ENCODE results near the gene RPRD2. TPM values are rescaled to one million over a fixed set of nuclear protein-coding genes. Genes with fewer than 3 reads are reported as not detected.

RPRD2 gene
- total and polyA plus RNA-seq, 9 of the 15 experiments (the other 6 are each of a cell fraction or from before 2014, with no cell fraction given) = 1.5 to 21.6 (median 7.7) TPM

GRCh38 chr1:150352866-150353265, 11.1 kb upstream of the RPRD2 start:
- Histone ChIP-seq H3K79me2 (ENCODE audit: control insufficient read depth, insufficient read depth, low read length) (no peaks in the 10 kb centered on the region), H3K4me1 (replicated peaks in 1 of 2; ENCODE audit: control insufficient read depth in 2 of 2, insufficient read depth in 2 of 2, low read length in 2 of 2) (no peaks in the 10 kb centered on the region), H3K4me3 (no peak overlapping the region), H3K36me3 (ENCODE audit: control insufficient read depth, insufficient read depth, low read length) (peaks cover 53% of the 10 kb centered on the region), H4K20me1 (replicated peaks; ENCODE audit: control insufficient read depth, insufficient read depth, low read length) (no peaks in the 10 kb centered on the region), H3K9me3 (replicated peaks; ENCODE audit: control insufficient read depth, insufficient read depth, low read depth, low read length) (no peaks in the 10 kb centered on the region), H3K9me1 (ENCODE audit: control insufficient read depth, insufficient read depth, low read length) (no peaks in the 10 kb centered on the region), H3K9ac (ENCODE audit: insufficient read depth in 1 of 2, low read depth in 2 of 2, low read length in 2 of 2) (no peak overlapping the region), H2AFZ (ENCODE audit: low read depth, low read length) (no peak overlapping the region), H3K27me3 (ENCODE audit: control insufficient read depth in 2 of 2, insufficient read depth in 2 of 2, low read length in 2 of 2) (no peaks in the 10 kb centered on the region), H3K27ac (ENCODE audit: extremely low read depth, low read depth, low read length) (no peak overlapping the region), H3K4me2 (ENCODE audit: insufficient read depth, low read length) (no peak overlapping the region)
- no peak for DNase-seq (ENCODE audit: extremely low read depth in 1 of 4, low spot score in 3 of 4)
- in situ Hi-C loops (cut with MboI) (no loop called here), intact Hi-C loops (cut with micrococcal nuclease) (no loop called here)
- BruUV-seq (replicated peaks) = no TSS peak
- WGBS (ENCODE audit: insufficient coverage, low coverage, missing lambda C conversion rate) = 97% methylated on average over 4 of the region's 4 CpGs
- POLR2A ChIA-PET = no interaction called here
- CTCF ChIA-PET (ENCODE audit: low intra/inter-chr PET ratio) = no interaction called here
- no peak for FAIRE-seq
- TF ChIP-seq YY1 (IDR thresholded peaks at IDR 0.05; ENCODE audit: borderline replicate concordance in 1 of 3, control insufficient read depth in 1 of 3, extremely low read depth in 1 of 3, insufficient read depth in 3 of 3, insufficient read length in 1 of 3, insufficient replicate concordance in 2 of 3, low read depth in 1 of 3, low read length in 2 of 3) = no peak
- TF ChIP-seq ETS2 (tag; IDR thresholded peaks at IDR 0.05; ENCODE audit: borderline replicate concordance, poor library complexity, severe bottlenecking) = no peak
- TF ChIP-seq RREB1 (CRISPR knock-in tag; IDR thresholded peaks at IDR 0.05) = no peak
- TF ChIP-seq HLTF (IDR thresholded peaks at IDR 0.05) = no peak
- no peak for TF ChIP-seq TBL1XR1 (IDR thresholded peaks at IDR 0.05; ENCODE audit: low read length in 2 of 2)
- TF ChIP-seq PHB2 (IDR thresholded peaks at IDR 0.05; ENCODE audit: low read depth) = no peak
- no peak for TF ChIP-seq MAZ (CRISPR knock-in tag; conservative IDR thresholded peaks at IDR 0.05 in 1 of 2, IDR thresholded peaks at IDR 0.05 in 1 of 2)
- TF ChIP-seq ZNF316 (IDR thresholded peaks at IDR 0.05) = no peak
- no peak for ATAC-seq
